PC-9 (cell line): ENCODE measurements around the gene GABRR2. TPM values are rescaled to one million over a fixed set of nuclear protein-coding genes. Genes with fewer than 3 reads are reported as not detected.
A peak's percentile ranks its signal among the peaks of the same experiment; 100 is the strongest.

ENCODE experiments used
- Bru-seq: library from RNA; stranded (reverse); fragments of 400-500 nt; gene quantifications from one replicate; lab custom pipeline; 2021; lab: Mats Ljungman, UMichigan
- BruChase-seq, 2 experiments: library from RNA; stranded (reverse); fragments of 400-500 nt; gene quantifications; one replicate each; lab custom pipeline; 2021; lab: Mats Ljungman, UMichigan
- BruUV-seq: library from RNA; stranded (reverse); fragments of 400-500 nt; replicated peaks from 2 replicates; lab custom pipeline; 2021; lab: Mats Ljungman, UMichigan
- CTCF ChIA-PET: fragments of 300-600 bp; sonication (Branson Sonifier 250); formaldehyde crosslinking; loops from one replicate; lab custom pipeline; 2022; ENCODE audit warnings: antibody characterized with exemption; lab: Charles Lee
- POLR2A ChIA-PET: fragments of 300-600 bp; sonication (Branson Sonifier 250); formaldehyde crosslinking; loops from one replicate; lab custom pipeline; 2022; ENCODE audit warnings: antibody characterized with exemption; ENCODE audit not compliant: unreplicated experiment; lab: Charles Lee
- DNase-seq, 2 experiments: peaks; one replicate each; pipeline versions ENCODE4 v3.0.0 to v3.0.0-alpha.2; 2015 to 2022; ENCODE audit warnings: mixed read lengths in 1 of 2
- H2AFZ ChIP-seq: fragments of 200-600 bp; sonication (generic); 2 replicates; pipeline ENCODE4 v1.8.1; 2017; ENCODE audit warnings: antibody characterized with exemption
- H3F3A ChIP-seq: fragments of 200-600 bp; sonication (generic); 2 replicates; pipeline ENCODE4 v1.8.1; 2017; ENCODE audit warnings: antibody characterized with exemption, mild to moderate bottlenecking, low read depth; ENCODE audit not compliant: insufficient read depth
- H3K27ac ChIP-seq: fragments of 200-600 bp; sonication (generic); 2 replicates; pipeline ENCODE4 v1.6.1; 2016; ENCODE audit warnings: mixed run types
- H3K27me3 ChIP-seq: fragments of 200-600 bp; sonication (generic); 2 replicates; pipeline ENCODE4 v1.6.1; 2016; ENCODE audit warnings: low read depth, mixed run types; ENCODE audit not compliant: insufficient read depth
- H3K36me3 ChIP-seq: fragments of 200-600 bp; sonication (generic); 2 replicates; pipeline ENCODE4 v1.6.1; 2016; ENCODE audit warnings: low read depth, mixed run types
- H3K4me1 ChIP-seq: fragments of 200-600 bp; sonication (generic); replicated peaks from 2 replicates; pipeline ENCODE4 v1.6.1; 2016; ENCODE audit warnings: mixed run types; ENCODE audit not compliant: insufficient read depth
- H3K4me2 ChIP-seq: fragments of 200-600 bp; sonication (generic); 2 replicates; pipeline ENCODE4 v1.6.1; 2017; ENCODE audit warnings: mixed run types
- H3K4me3 ChIP-seq: fragments of 200-600 bp; sonication (generic); 2 replicates; pipeline ENCODE4 v1.6.1; 2016; ENCODE audit warnings: mixed run types
- H3K79me2 ChIP-seq: fragments of 200-600 bp; sonication (generic); 2 replicates; pipeline ENCODE4 v1.6.1; 2017; ENCODE audit warnings: low read depth, mixed run types
- H3K9me2 ChIP-seq: fragments of 200-600 bp; sonication (generic); 2 replicates; pipeline ENCODE4 v1.8.1; 2017; ENCODE audit warnings: mild to moderate bottlenecking; ENCODE audit not compliant: insufficient read depth
- H3K9me3 ChIP-seq: fragments of 200-600 bp; sonication (generic); 2 replicates; pipeline ENCODE4 v1.8.1; 2016; ENCODE audit warnings: low read depth; ENCODE audit not compliant: insufficient read depth
- H4K20me1 ChIP-seq: fragments of 200-600 bp; sonication (generic); 2 replicates; pipeline ENCODE4 v1.8.1; 2017; ENCODE audit not compliant: insufficient read depth
- CTCF ChIP-seq: fragments of 200-600 bp; sonication (generic); conservative IDR thresholded peaks from 2 replicates; pipeline ENCODE4 v1.6.1; 2017; ENCODE audit warnings: mixed run types, antibody characterized with exemption, mild to moderate bottlenecking, moderate library complexity
- EZH2 ChIP-seq: fragments of 200-600 bp; sonication (generic); IDR thresholded peaks from 2 replicates; pipeline ENCODE4 v1.8.0; 2017; ENCODE audit warnings: antibody characterized with exemption, low read depth
- intact Hi-C: fragments of 100-400 bp; cut with micrococcal nuclease; formaldehyde crosslinking; loops from one replicate; pipeline ENCODE4 v1.10.0; 2022; ENCODE audit not compliant: unreplicated experiment
- long read RNA-seq: library from polyadenylated mRNA; stranded (forward); transcript quantifications from one replicate; pipeline ENCODE4 v2.0.0, GENCODE V29; 2022
- total RNA-seq: library from RNA; stranded (reverse); gene quantifications from 2 replicates; pipeline ENCODE4 v1.2.3, GENCODE V29; 2021

The GABRR2 gene
- total RNA-seq = 0.52 TPM in 1 of 2 replicates, not detected in the other
- percentile 25 among the genes with signal in this experiment for Bru-seq, nascent RNA
- BruChase-seq, experiment 1, labeled RNA remaining after a 2-hour chase = percentile 42 among the genes with signal in this experiment
- BruChase-seq, experiment 2, labeled RNA remaining after a 6-hour chase = percentile 41 among the genes with signal in this experiment
- long read RNA-seq = 0 reads

- no peak within 1 kb of the TSS for H3K4me2 ChIP-seq
- H4K20me1 ChIP-seq = no peaks in the 10 kb centered on the region
- BruUV-seq = no TSS peak
- no peaks in the 10 kb centered on the region for H3F3A ChIP-seq
- no peak within 1 kb of the TSS for H3K27ac ChIP-seq
- H3K27me3 ChIP-seq = no peaks in the 10 kb centered on the region
- ChIA-PET POLR2A (interaction anchor here (0.6 kb wide), 1 partner anchor 236 kb away, joined by 4 read pairs; no protein-coding TSS in a partner anchor), CTCF (no interaction called here)
- H3K4me3 ChIP-seq = no peak within 1 kb of the TSS
- H3K9me3 ChIP-seq = no peaks in the 10 kb centered on the region
- H3K79me2 ChIP-seq = no peaks in the 10 kb centered on the region
- H3K4me1 ChIP-seq = no peaks in the 10 kb centered on the region
- H3K36me3 ChIP-seq = no peaks in the 10 kb centered on the region
- TF ChIP-seq CTCF = no peak
- TF ChIP-seq EZH2 = no peak
- H3K9me2 ChIP-seq = no peaks in the 10 kb centered on the region
- DNase-seq = no peak
- intact Hi-C loops = no loop called here
- H2AFZ ChIP-seq = no peak within 1 kb of the TSS
Observed at GRCh38 chr6:89315249-89315885, at the start of gene GABRR2. TSS of gene GABRR2 (minus strand) at chr6:89315299. CDS start at chr6:89315165, 134 bp downstream.

DNA sequence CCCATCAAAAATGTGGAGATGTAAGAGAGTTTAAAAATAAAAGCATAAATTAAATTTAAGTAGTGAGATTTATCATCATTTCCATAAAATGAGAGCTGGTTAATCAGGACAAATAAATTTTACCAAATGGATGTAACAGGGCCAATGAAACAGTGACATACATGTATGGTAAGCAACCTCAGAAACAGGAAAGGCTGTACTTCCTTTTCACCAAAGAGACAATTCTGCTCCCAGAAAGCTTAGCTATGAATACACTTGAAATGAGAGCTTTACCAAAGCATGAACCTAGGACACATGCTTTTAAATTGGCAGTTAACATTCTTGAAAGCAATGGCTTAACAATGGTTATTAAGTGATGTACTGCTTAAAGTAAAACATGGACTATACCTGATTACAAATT, 49.5 kb upstream of the GABRR2 start:
- no peaks in the 10 kb centered on the region for H3K36me3 ChIP-seq
- no peak for DNase-seq
- H3K27ac ChIP-seq = no peak overlapping the region
- CTCF ChIA-PET = no interaction called here
- intact Hi-C loops = no loop called here
- TF ChIP-seq CTCF (no peak), EZH2 (no peak)
- no peaks in the 10 kb centered on the region for H3K79me2 ChIP-seq
- peaks cover 5% of the 10 kb centered on the region; the same call in 1 of the 2 replicates for H3F3A ChIP-seq
- no peaks in the 10 kb centered on the region for H3K4me1 ChIP-seq
- H2AFZ ChIP-seq = no peak overlapping the region
- POLR2A ChIA-PET = no interaction called here
- H3K9me2 ChIP-seq = no peaks in the 10 kb centered on the region
- H3K9me3 ChIP-seq = no peaks in the 10 kb centered on the region
- H3K4me3 ChIP-seq = no peak overlapping the region
- no peaks in the 10 kb centered on the region for H3K27me3 ChIP-seq
- BruUV-seq = no TSS peak
- no peak overlapping the region for H3K4me2 ChIP-seq
- H4K20me1 ChIP-seq = no peaks in the 10 kb centered on the region

DNA sequence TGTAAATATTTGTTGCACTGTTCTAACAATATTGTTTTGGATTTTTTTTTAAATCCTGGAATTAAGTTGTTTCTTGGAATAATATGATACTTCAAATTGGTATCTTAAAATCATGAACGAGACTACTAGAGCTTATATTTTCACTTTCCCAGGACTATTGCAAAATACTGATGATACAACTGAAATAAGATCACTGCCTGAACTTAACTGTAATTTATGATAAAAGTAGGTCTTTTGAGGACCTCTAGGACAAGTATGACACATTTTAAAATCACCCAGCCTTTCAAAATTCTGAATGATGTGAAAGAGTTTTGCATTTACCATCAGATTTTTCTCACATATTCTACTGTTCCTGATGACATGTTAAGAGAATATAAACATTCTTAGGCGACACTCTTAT, 46.1 kb upstream of the GABRR2 start:
- Histone ChIP-seq H3K4me3 (no peak overlapping the region), H3K27me3 (no peaks in the 10 kb centered on the region), H3K79me2 (no peaks in the 10 kb centered on the region), H3K4me2 (no peak overlapping the region), H4K20me1 (no peaks in the 10 kb centered on the region), H3K4me1 (no peaks in the 10 kb centered on the region), H3K27ac (no peak overlapping the region), H3K9me3 (no peaks in the 10 kb centered on the region), H3K9me2 (no peaks in the 10 kb centered on the region), H2AFZ (no peak overlapping the region), H3F3A (no peaks in the 10 kb centered on the region), H3K36me3 (no peaks in the 10 kb centered on the region)
- no peak for TF ChIP-seq CTCF
- no peak for TF ChIP-seq EZH2
- BruUV-seq = no TSS peak
- ChIA-PET POLR2A (no interaction called here), CTCF (no interaction called here)
- intact Hi-C loops = no loop called here
- no peak for DNase-seq
